Activated CD4-positive, alpha-beta T cell treated with anti-CD3 and anti-CD28 coated beads, Interleukin-2, amount 10 ng/mL, durations not matched to agents 7 days and 5 days (primary cell): Measurements from ENCODE around the gene FAM163A. TPM values are rescaled to one million over a fixed set of nuclear protein-coding genes. Genes with fewer than 3 reads are reported as not detected.

Experiments
- CTCF ChIA-PET: fragments of 350-600 bp; sonication (Branson Sonifier 250); formaldehyde crosslinking; loops from one replicate; lab custom pipeline; 2021; ENCODE audit warnings: antibody characterized with exemption; lab: Charles Lee
- POLR2A ChIA-PET: fragments of 350-600 bp; sonication (Branson Sonifier 250); formaldehyde crosslinking; loops from one replicate; lab custom pipeline; 2021; ENCODE audit warnings: antibody characterized with exemption; lab: Charles Lee
- DNase-seq: peaks from one replicate; pipeline ENCODE4 v3.0.0-alpha.2; 2020
- H3K27ac Mint-ChIP-seq: one replicate; pipeline ENCODE4 v1.8.0; 2021; ENCODE audit warnings: mild to moderate bottlenecking, moderate library complexity, mixed read lengths
- H3K27me3 Mint-ChIP-seq: one replicate; pipeline ENCODE4 v1.8.0; 2021; ENCODE audit warnings: mixed read lengths
- H3K36me3 Mint-ChIP-seq: one replicate; pipeline ENCODE4 v1.8.0; 2021; ENCODE audit warnings: low read depth, mixed read lengths
- H3K4me1 Mint-ChIP-seq: one replicate; pipeline ENCODE4 v1.8.0; 2021; ENCODE audit warnings: mixed read lengths
- H3K4me3 Mint-ChIP-seq: one replicate; pipeline ENCODE4 v1.8.0; 2021; ENCODE audit warnings: mild to moderate bottlenecking, moderate library complexity, mixed read lengths
- H3K9me3 Mint-ChIP-seq: one replicate; pipeline ENCODE4 v1.8.0; 2021; ENCODE audit warnings: mixed read lengths
- total RNA-seq, 2 experiments: library from RNA; stranded (reverse); gene quantifications; one replicate each; pipeline ENCODE4 v1.2.3, GENCODE V29; 2021

FAM163A gene
- total RNA-seq, 2 experiments from 2014 or later = not detected

- Mint-ChIP-seq H3K9me3 (no peaks in the 10 kb centered on the region), H3K27ac (no peak overlapping the region), H3K4me1 (no peaks in the 10 kb centered on the region), H3K27me3 (peaks cover 7% of the 10 kb centered on the region), H3K36me3 (no peaks in the 10 kb centered on the region), H3K4me3 (no peak overlapping the region)
- DNase-seq = no peak
- ChIA-PET CTCF (no interaction called here), POLR2A (no interaction called here)
Observed at GRCh38 chr1:179760521-179760920, 17.4 kb downstream of the FAM163A start.

GRCh38 chr1:179761296-179761695, 18.2 kb downstream of the FAM163A start:
- no peak for DNase-seq
- no peak overlapping the region for H3K27ac Mint-ChIP-seq
- H3K9me3 Mint-ChIP-seq = no peaks in the 10 kb centered on the region
- H3K36me3 Mint-ChIP-seq = no peaks in the 10 kb centered on the region
- H3K27me3 Mint-ChIP-seq = peaks cover 7% of the 10 kb centered on the region
- H3K4me1 Mint-ChIP-seq = no peaks in the 10 kb centered on the region
- H3K4me3 Mint-ChIP-seq = no peak overlapping the region
- CTCF ChIA-PET = no interaction called here
- POLR2A ChIA-PET = interaction anchor here (0.6 kb wide), 1 partner anchor 162 kb away, joined by 4 read pairs; no protein-coding TSS in a partner anchor

- no peak overlapping the region for H3K27ac Mint-ChIP-seq
- no peak for DNase-seq
- H3K4me3 Mint-ChIP-seq = no peak overlapping the region
- ChIA-PET POLR2A (interaction anchor here (0.6 kb wide), 1 partner anchor 163 kb away, joined by 4 read pairs; no protein-coding TSS in a partner anchor), CTCF (interaction anchor here (0.7 to 1.1 kb wide), 2 partner anchors 10 to 148 kb away, joined by 3 read pairs; no protein-coding TSS in a partner anchor)
- no peaks in the 10 kb centered on the region for H3K4me1 Mint-ChIP-seq
- peaks cover 7% of the 10 kb centered on the region for H3K27me3 Mint-ChIP-seq
- H3K9me3 Mint-ChIP-seq = no peaks in the 10 kb centered on the region
- no peaks in the 10 kb centered on the region for H3K36me3 Mint-ChIP-seq
Observed at GRCh38 chr1:179761846-179762640, 19.0 kb downstream of the FAM163A start.

- CTCF ChIA-PET = no interaction called here
- Mint-ChIP-seq H3K9me3 (no peaks in the 10 kb centered on the region), H3K4me3 (no peak overlapping the region), H3K27me3 (peaks cover 3% of the 10 kb centered on the region), H3K27ac (no peak overlapping the region), H3K36me3 (no peaks in the 10 kb centered on the region), H3K4me1 (no peaks in the 10 kb centered on the region)
- POLR2A ChIA-PET = no interaction called here
- DNase-seq = no peak
Observed at GRCh38 chr1:179767177-179767581, 24.1 kb downstream of the FAM163A start.

GRCh38 chr1:179767996-179768395, 24.9 kb downstream of the FAM163A start:
- no peak overlapping the region for H3K4me3 Mint-ChIP-seq
- no peak overlapping the region for H3K27ac Mint-ChIP-seq
- H3K36me3 Mint-ChIP-seq = no peaks in the 10 kb centered on the region
- POLR2A ChIA-PET = no interaction called here
- no peaks in the 10 kb centered on the region for H3K4me1 Mint-ChIP-seq
- H3K9me3 Mint-ChIP-seq = no peaks in the 10 kb centered on the region
- no peak for DNase-seq
- peaks cover 3% of the 10 kb centered on the region for H3K27me3 Mint-ChIP-seq
- CTCF ChIA-PET = no interaction called here

- no peak for DNase-seq
- no peaks in the 10 kb centered on the region for H3K36me3 Mint-ChIP-seq
- no peaks in the 10 kb centered on the region for H3K27me3 Mint-ChIP-seq
- ChIA-PET CTCF (no interaction called here), POLR2A (no interaction called here)
- H3K4me1 Mint-ChIP-seq = no peaks in the 10 kb centered on the region
- H3K27ac Mint-ChIP-seq = no peak overlapping the region
- no peaks in the 10 kb centered on the region for H3K9me3 Mint-ChIP-seq
- no peak overlapping the region for H3K4me3 Mint-ChIP-seq
Observed at GRCh38 chr1:179770887-179771502, 27.9 kb downstream of the FAM163A start.

- no peak for DNase-seq
- POLR2A ChIA-PET = no interaction called here
- no peaks in the 10 kb centered on the region for H3K4me1 Mint-ChIP-seq
- CTCF ChIA-PET = no interaction called here
- no peak overlapping the region for H3K4me3 Mint-ChIP-seq
- no peaks in the 10 kb centered on the region for H3K36me3 Mint-ChIP-seq
- no peaks in the 10 kb centered on the region for H3K27me3 Mint-ChIP-seq
- no peak overlapping the region for H3K27ac Mint-ChIP-seq
- H3K9me3 Mint-ChIP-seq = no peaks in the 10 kb centered on the region
Observed at GRCh38 chr1:179773264-179773663, 30.2 kb downstream of the FAM163A start.

GRCh38 chr1:179774000-179774399, 30.9 kb downstream of the FAM163A start:
- Mint-ChIP-seq H3K4me1 (no peaks in the 10 kb centered on the region), H3K27ac (no peak overlapping the region), H3K27me3 (no peaks in the 10 kb centered on the region), H3K36me3 (no peaks in the 10 kb centered on the region), H3K9me3 (no peaks in the 10 kb centered on the region), H3K4me3 (no peak overlapping the region)
- no peak for DNase-seq
- POLR2A ChIA-PET = no interaction called here
- CTCF ChIA-PET = no interaction called here

- DNase-seq = no peak
- H3K9me3 Mint-ChIP-seq = no peaks in the 10 kb centered on the region
Observed at GRCh38 chr1:179774566-179774965, 31.5 kb downstream of the FAM163A start.

GRCh38 chr1:179775009-179775408, 31.9 kb downstream of the FAM163A start:
- no peaks in the 10 kb centered on the region for H3K4me1 Mint-ChIP-seq
- no peak overlapping the region for H3K4me3 Mint-ChIP-seq
- ChIA-PET POLR2A (no interaction called here), CTCF (no interaction called here)
- no peaks in the 10 kb centered on the region for H3K36me3 Mint-ChIP-seq
- no peaks in the 10 kb centered on the region for H3K27me3 Mint-ChIP-seq
- no peaks in the 10 kb centered on the region for H3K9me3 Mint-ChIP-seq
- DNase-seq = no peak
- H3K27ac Mint-ChIP-seq = no peak overlapping the region

More at GRCh38 chr1:179774566-179774965, 31.5 kb downstream of the FAM163A start:
- Mint-ChIP-seq H3K27me3 (no peaks in the 10 kb centered on the region), H3K36me3 (no peaks in the 10 kb centered on the region), H3K27ac (no peak overlapping the region), H3K4me3 (no peak overlapping the region), H3K4me1 (no peaks in the 10 kb centered on the region)
- POLR2A ChIA-PET = no interaction called here
- CTCF ChIA-PET = no interaction called here

- CTCF ChIA-PET = interaction anchor here (1.6 kb wide), 1 partner anchor 38 kb away, joined by 7 read pairs; no protein-coding TSS in a partner anchor
- no peak overlapping the region for H3K4me3 Mint-ChIP-seq
Observed at GRCh38 chr1:179776831-179777230, 33.7 kb downstream of the FAM163A start.

GRCh38 chr1:179777731-179778130, 34.6 kb downstream of the FAM163A start:
- no peak for DNase-seq
- Mint-ChIP-seq H3K36me3 (no peaks in the 10 kb centered on the region), H3K27ac (no peak overlapping the region), H3K27me3 (no peaks in the 10 kb centered on the region), H3K4me3 (no peak overlapping the region), H3K4me1 (no peaks in the 10 kb centered on the region), H3K9me3 (no peaks in the 10 kb centered on the region)
- ChIA-PET CTCF (interaction anchor here (1.6 kb wide), 1 partner anchor 37 kb away, joined by 7 read pairs; no protein-coding TSS in a partner anchor), POLR2A (no interaction called here)

More at GRCh38 chr1:179776831-179777230, 33.7 kb downstream of the FAM163A start:
- no peak overlapping the region for H3K27ac Mint-ChIP-seq
- no peaks in the 10 kb centered on the region for H3K27me3 Mint-ChIP-seq
- DNase-seq = no peak
- POLR2A ChIA-PET = no interaction called here
- no peaks in the 10 kb centered on the region for H3K9me3 Mint-ChIP-seq
- H3K36me3 Mint-ChIP-seq = no peaks in the 10 kb centered on the region
- no peaks in the 10 kb centered on the region for H3K4me1 Mint-ChIP-seq

GRCh38 chr1:179779645-179780272, 36.7 kb downstream of the FAM163A start:
- no peak overlapping the region for H3K4me3 Mint-ChIP-seq
- CTCF ChIA-PET = interaction anchor here (1.7 kb wide), 1 partner anchor 30 kb away, joined by 3 read pairs; no protein-coding TSS in a partner anchor
- H3K4me1 Mint-ChIP-seq = no peaks in the 10 kb centered on the region
- DNase-seq = no peak
- H3K9me3 Mint-ChIP-seq = no peaks in the 10 kb centered on the region
- peaks cover under 1% of the 10 kb centered on the region for H3K27me3 Mint-ChIP-seq
- POLR2A ChIA-PET = no interaction called here
- H3K27ac Mint-ChIP-seq = no peak overlapping the region
- no peaks in the 10 kb centered on the region for H3K36me3 Mint-ChIP-seq
